OCI-LY1 (cell line): ENCODE data around the gene VOPP1.

Source experiments
- H2AFZ ChIP-seq: fragments of 200-600 bp; sonication (generic), shearing (Covaris generic); 2 replicates; pipeline ENCODE4 v1.6.0; 2014; ENCODE audit warnings: antibody characterized with exemption, mild to moderate bottlenecking, low read length
- H3F3A ChIP-seq: fragments of 200-600 bp; sonication (generic), shearing (Covaris generic); 2 replicates; pipeline ENCODE4 v1.6.0; 2014; ENCODE audit warnings: mild to moderate bottlenecking, antibody characterized with exemption, low read length, moderate library complexity; ENCODE audit not compliant: insufficient read depth
- H3K27ac ChIP-seq: fragments of 200-600 bp; sonication (generic); 2 replicates; pipeline ENCODE4 v1.5.1; 2014; ENCODE audit warnings: low read length, mixed run types, mild to moderate bottlenecking, low read depth; ENCODE audit not compliant: poor library complexity, severe bottlenecking
- H3K27me3 ChIP-seq: fragments of 200-600 bp; sonication (generic); 2 replicates; pipeline ENCODE4 v1.6.0; 2014; ENCODE audit warnings: antibody characterized with exemption, mild to moderate bottlenecking, low read length, moderate library complexity; ENCODE audit not compliant: insufficient read depth
- H3K36me3 ChIP-seq: fragments of 200-600 bp; sonication (generic); 2 replicates; pipeline ENCODE4 v1.6.1; 2014; ENCODE audit warnings: mild to moderate bottlenecking, antibody characterized with exemption, low read length, moderate library complexity, mixed read lengths; ENCODE audit not compliant: insufficient read depth
- H3K4me1 ChIP-seq: fragments of 200-600 bp; sonication (generic); 2 replicates; pipeline ENCODE4 v1.5.1; 2014; ENCODE audit warnings: mild to moderate bottlenecking, low read length, moderate library complexity; ENCODE audit not compliant: insufficient read depth, severe bottlenecking
- H3K4me2 ChIP-seq: fragments of 200-600 bp; sonication (generic), shearing (Covaris generic); 2 replicates; pipeline ENCODE4 v1.6.1; 2014; ENCODE audit warnings: low read length
- H3K4me3 ChIP-seq: fragments of 200-600 bp; sonication (generic); 2 replicates; pipeline ENCODE4 v1.5.1; 2014; ENCODE audit warnings: low read length, low read depth, mild to moderate bottlenecking, mixed read lengths; ENCODE audit not compliant: poor library complexity, severe bottlenecking
- H3K79me2 ChIP-seq: fragments of 200-600 bp; shearing (Covaris generic); 2 replicates; pipeline ENCODE4 v1.6.1; 2016; ENCODE audit warnings: mixed run types, low read length, mixed read lengths; ENCODE audit not compliant: insufficient read depth
- H3K9ac ChIP-seq: fragments of 200-600 bp; sonication (generic), shearing (Covaris generic); 2 replicates; pipeline ENCODE4 v1.6.1; 2014; ENCODE audit warnings: mild to moderate bottlenecking, low read length, mixed read lengths
- H3K9me2 ChIP-seq: fragments of 200-600 bp; sonication (generic), shearing (Covaris generic); 2 replicates; pipeline ENCODE4 v1.6.1; 2014; ENCODE audit warnings: low read depth, mild to moderate bottlenecking, low read length, mixed read lengths
- H3K9me3 ChIP-seq: fragments of 200-600 bp; shearing (Covaris generic); 2 replicates; pipeline ENCODE4 v1.6.1; 2014; ENCODE audit warnings: low read length, mixed read lengths
- H4K20me1 ChIP-seq: fragments of 200-600 bp; sonication (generic), shearing (Covaris generic); 2 replicates; pipeline ENCODE4 v1.6.0; 2016; ENCODE audit warnings: mild to moderate bottlenecking, low read length; ENCODE audit not compliant: insufficient read depth
- EZH2 ChIP-seq: fragments of 200-600 bp; sonication (generic), shearing (Covaris generic); IDR thresholded peaks from 2 replicates; pipeline ENCODE4 v1.8.0; 2017; ENCODE audit warnings: borderline replicate concordance, mixed run types, mild to moderate bottlenecking, antibody characterized with exemption, low read length, moderate library complexity, mixed read lengths
- TF ChIP-seq, protein P1 (sequence below): fragments of 200-600 bp; sonication (generic), shearing (Covaris generic); IDR thresholded peaks from 2 replicates; pipeline ENCODE4 v1.5.1; 2017; ENCODE audit warnings: mild to moderate bottlenecking, antibody characterized with exemption, low read length, moderate library complexity, mixed read lengths

The VOPP1 gene

DNA sequence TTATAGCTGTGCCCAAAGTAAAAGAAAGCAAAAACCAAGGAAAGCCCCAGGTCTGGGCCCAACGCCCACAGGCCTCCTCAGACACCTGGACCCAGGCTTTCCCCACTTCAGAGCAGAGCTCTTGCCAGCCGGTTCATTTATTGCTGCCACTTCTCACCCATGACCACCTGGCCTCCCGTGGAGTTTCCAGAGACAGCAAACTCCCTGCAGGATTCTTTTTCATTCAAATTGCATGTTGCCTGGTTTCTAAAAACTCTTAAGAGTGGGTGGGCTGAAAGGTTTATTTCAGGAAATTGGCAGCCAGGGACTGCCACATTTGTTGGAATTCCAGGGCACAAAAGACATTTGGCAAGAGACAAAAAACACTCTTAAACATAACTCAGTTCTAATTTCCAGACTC, 4.7 kb downstream of the VOPP1 start:
- no peaks in the 10 kb centered on the region for H3K27me3 ChIP-seq
- H3K36me3 ChIP-seq = peaks cover 21% of the 10 kb centered on the region; the same call in 1 of the 2 replicates
- no peaks in the 10 kb centered on the region for H3K9me2 ChIP-seq
- no peaks in the 10 kb centered on the region for H3K9me3 ChIP-seq
- H3F3A ChIP-seq = 0 out of 2 replicates have a peak, but pooled peaks cover 5% of the 10 kb centered on the region
- H2AFZ ChIP-seq = no peak overlapping the region
- H3K4me1 ChIP-seq = peaks cover 81% of the 10 kb centered on the region
- H3K27ac ChIP-seq = peak overlapping the region; percentile 83
- H4K20me1 ChIP-seq = peaks cover 3% of the 10 kb centered on the region; the same call in 1 of the 2 replicates
- H3K4me2 ChIP-seq = peak overlapping the region; percentile 32; the same call in 1 of the 2 replicates
- no peak overlapping the region; the same call in 1 of the 2 replicates for H3K9ac ChIP-seq
- TF ChIP-seq EZH2 = no peak
- TF ChIP-seq, protein P1, sequence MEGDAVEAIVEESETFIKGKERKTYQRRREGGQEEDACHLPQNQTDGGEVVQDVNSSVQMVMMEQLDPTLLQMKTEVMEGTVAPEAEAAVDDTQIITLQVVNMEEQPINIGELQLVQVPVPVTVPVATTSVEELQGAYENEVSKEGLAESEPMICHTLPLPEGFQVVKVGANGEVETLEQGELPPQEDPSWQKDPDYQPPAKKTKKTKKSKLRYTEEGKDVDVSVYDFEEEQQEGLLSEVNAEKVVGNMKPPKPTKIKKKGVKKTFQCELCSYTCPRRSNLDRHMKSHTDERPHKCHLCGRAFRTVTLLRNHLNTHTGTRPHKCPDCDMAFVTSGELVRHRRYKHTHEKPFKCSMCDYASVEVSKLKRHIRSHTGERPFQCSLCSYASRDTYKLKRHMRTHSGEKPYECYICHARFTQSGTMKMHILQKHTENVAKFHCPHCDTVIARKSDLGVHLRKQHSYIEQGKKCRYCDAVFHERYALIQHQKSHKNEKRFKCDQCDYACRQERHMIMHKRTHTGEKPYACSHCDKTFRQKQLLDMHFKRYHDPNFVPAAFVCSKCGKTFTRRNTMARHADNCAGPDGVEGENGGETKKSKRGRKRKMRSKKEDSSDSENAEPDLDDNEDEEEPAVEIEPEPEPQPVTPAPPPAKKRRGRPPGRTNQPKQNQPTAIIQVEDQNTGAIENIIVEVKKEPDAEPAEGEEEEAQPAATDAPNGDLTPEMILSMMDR = no peak
- peaks cover 90% of the 10 kb centered on the region for H3K79me2 ChIP-seq
- H3K4me3 ChIP-seq = no peak overlapping the region

DNA sequence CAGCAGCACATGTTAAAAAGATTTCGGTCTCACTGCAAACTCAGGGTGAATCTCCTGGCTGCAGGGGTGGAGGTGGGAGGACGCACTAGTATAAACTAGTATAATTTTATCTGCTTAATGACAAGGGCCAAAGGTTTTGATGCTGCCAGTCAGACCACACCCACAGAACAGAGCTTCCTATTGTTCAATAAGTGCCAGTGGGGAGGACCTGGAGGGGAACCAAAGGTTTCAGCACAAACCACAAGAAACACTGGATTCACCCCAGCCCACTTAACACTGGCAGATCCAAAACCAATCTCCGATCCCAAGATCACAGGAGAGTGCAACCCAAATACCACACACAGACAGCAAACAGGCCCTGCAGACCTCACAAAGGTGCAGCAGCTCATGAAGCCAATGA, 6.6 kb downstream of the VOPP1 start:
- TF ChIP-seq EZH2 = no peak
- TF ChIP-seq, protein P1 = no peak
- peak overlapping the region; percentile 51 for H3K27ac ChIP-seq
- H3K79me2 ChIP-seq = peaks cover 100% of the 10 kb centered on the region
- H3K4me1 ChIP-seq = peaks cover 99% of the 10 kb centered on the region
- H3K9me3 ChIP-seq = no peaks in the 10 kb centered on the region
- peak overlapping the region; percentile 1; the same call in 1 of the 2 replicates for H3K4me2 ChIP-seq
- H3K4me3 ChIP-seq = no peak overlapping the region
- H2AFZ ChIP-seq = no peak overlapping the region
- H3K27me3 ChIP-seq = no peaks in the 10 kb centered on the region
- H3F3A ChIP-seq = 0 out of 2 replicates have a peak, but pooled peaks cover 5% of the 10 kb centered on the region
- peaks cover 3% of the 10 kb centered on the region; the same call in 1 of the 2 replicates for H4K20me1 ChIP-seq
- H3K9me2 ChIP-seq = no peaks in the 10 kb centered on the region
- H3K9ac ChIP-seq = no peak overlapping the region; the same call in 1 of the 2 replicates
- H3K36me3 ChIP-seq = peaks cover 21% of the 10 kb centered on the region; the same call in 1 of the 2 replicates

DNA sequence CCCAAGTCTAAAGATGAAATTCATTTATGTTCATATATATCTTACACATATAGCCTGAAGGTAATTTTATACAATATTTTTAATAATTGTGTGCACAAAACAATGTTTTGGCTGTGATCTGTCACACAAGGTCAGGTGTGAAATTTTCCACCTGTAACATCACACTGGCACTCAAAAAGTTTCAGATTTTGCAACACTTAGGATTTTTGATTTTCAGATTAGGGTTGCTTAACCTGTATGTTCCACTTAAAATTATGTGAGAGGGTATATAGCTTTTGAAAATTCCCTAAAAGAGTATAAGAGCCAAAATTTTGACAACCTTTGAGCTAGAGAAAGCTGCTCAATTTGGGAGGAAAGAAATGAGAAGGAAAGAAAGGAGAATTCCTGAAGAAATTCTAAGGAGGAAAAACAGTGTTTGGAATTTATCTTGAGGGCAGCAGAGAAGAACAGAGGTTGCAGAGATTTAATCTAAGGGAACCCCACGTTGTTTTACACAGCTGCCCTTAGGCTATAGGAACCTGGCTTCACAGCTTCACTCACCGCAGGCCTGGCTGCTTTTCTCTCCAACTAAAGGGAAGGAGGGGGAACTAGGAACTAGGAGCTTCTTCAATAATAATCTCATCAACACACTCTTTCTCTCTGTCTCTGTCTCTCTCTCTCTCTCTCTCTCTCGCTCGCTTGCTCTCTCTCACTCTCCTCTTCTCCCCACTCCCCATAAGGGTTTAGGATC, 8.5 kb downstream of the VOPP1 start:
- peak overlapping the region; percentile 7; the same call in 1 of the 2 replicates for H3K9ac ChIP-seq
- H3K4me2 ChIP-seq = peak overlapping the region; percentile 43; the same call in 1 of the 2 replicates
- peaks cover 99% of the 10 kb centered on the region for H3K4me1 ChIP-seq
- no peaks in the 10 kb centered on the region for H3K9me3 ChIP-seq
- H3K9me2 ChIP-seq = no peaks in the 10 kb centered on the region
- peaks cover 15% of the 10 kb centered on the region; the same call in 1 of the 2 replicates for H3K36me3 ChIP-seq
- TF ChIP-seq, protein P1 = no peak
- no peak for TF ChIP-seq EZH2
- no peaks in the 10 kb centered on the region for H3K27me3 ChIP-seq
- peaks cover 100% of the 10 kb centered on the region for H3K79me2 ChIP-seq
- H4K20me1 ChIP-seq = peaks cover 3% of the 10 kb centered on the region; the same call in 1 of the 2 replicates
- H3K4me3 ChIP-seq = no peak overlapping the region
- no peaks in the 10 kb centered on the region for H3F3A ChIP-seq
- H3K27ac ChIP-seq = peak overlapping the region; percentile 48
- no peak overlapping the region for H2AFZ ChIP-seq
